IMR-90 (cell line): Measurements from ENCODE around the gene RHBDF2. TPM values are rescaled to one million over a fixed set of nuclear protein-coding genes. Genes with fewer than 3 reads are reported as not detected.

Experiments
- ATAC-seq: fragments of 200-7000 bp; cut with Tn5 transposase; 2 replicates; pipeline ENCODE4 v1.9.1; 2020; ENCODE audit warnings: low read depth, mild to moderate bottlenecking, moderate library complexity
- BruUV-seq: library from RNA; stranded (reverse); fragments of 400-500 nt; replicated peaks from 2 replicates; lab custom pipeline; 2021; lab: Mats Ljungman, UMichigan
- CTCF ChIA-PET: fragments of 300-600 bp; formaldehyde crosslinking; extraction: SDS; loops from one replicate; lab custom pipeline; 2021; ENCODE audit warnings: antibody characterized with exemption; lab: Yijun Ruan, JAX
- POLR2A ChIA-PET: fragments of 300-600 bp; sonication (Branson Sonifier 250); formaldehyde crosslinking; loops from one replicate; lab custom pipeline; 2022; ENCODE audit warnings: antibody characterized with exemption; ENCODE audit not compliant: unreplicated experiment; lab: Charles Lee
- DNase-seq: peaks from one replicate; pipeline ENCODE4 v3.0.0; 2013
- H2AFZ ChIP-seq: replicated peaks from 2 replicates; pipeline ENCODE3; 2013; ENCODE audit warnings: low read length, mild to moderate bottlenecking; ENCODE audit not compliant: poor library complexity
- H2AK5ac ChIP-seq: 2 replicates; pipeline ENCODE4 v1.6.1; 2013; ENCODE audit warnings: low read depth, low read length, inconsistent platforms
- H2AK9ac ChIP-seq: replicated peaks from 2 replicates; pipeline ENCODE3; 2013; ENCODE audit warnings: mild to moderate bottlenecking, low read depth, low read length, moderate library complexity; ENCODE audit not compliant: poor library complexity
- H2BK120ac ChIP-seq: 2 replicates; pipeline ENCODE4 v1.6.1; 2013; ENCODE audit warnings: low read depth, low read length, inconsistent platforms
- H2BK15ac ChIP-seq: 3 replicates; pipeline ENCODE4 v1.6.1; 2013; ENCODE audit warnings: low read depth, low read length, inconsistent platforms
- H2BK20ac ChIP-seq: 2 replicates; pipeline ENCODE4 v1.6.1; 2013; ENCODE audit warnings: low read depth, mild to moderate bottlenecking, inconsistent platforms, low read length, moderate library complexity
- H2BK5ac ChIP-seq: 2 replicates; pipeline ENCODE4 v1.6.1; 2013; ENCODE audit warnings: mild to moderate bottlenecking, low read depth, low read length, inconsistent platforms; ENCODE audit not compliant: poor library complexity, severe bottlenecking
- H3K14ac ChIP-seq: replicated peaks from 2 replicates; pipeline ENCODE4 v1.6.1; 2013; ENCODE audit warnings: low read depth, low read length, inconsistent platforms
- H3K18ac ChIP-seq: 2 replicates; pipeline ENCODE4 v1.6.1; 2013; ENCODE audit warnings: low read depth, low read length, control low read depth
- H3K23ac ChIP-seq: 2 replicates; pipeline ENCODE4 v1.6.1; 2013; ENCODE audit warnings: low read depth, low read length, inconsistent platforms
- H3K27ac ChIP-seq: 2 replicates; pipeline ENCODE4 v1.5.1; 2013; ENCODE audit warnings: mild to moderate bottlenecking, control low read depth, low read length; ENCODE audit not compliant: insufficient read depth
- H3K27me3 ChIP-seq: 2 replicates; pipeline ENCODE4 v1.6.1; 2013; ENCODE audit warnings: low read length; ENCODE audit not compliant: control insufficient read depth, insufficient read depth
- H3K36me3 ChIP-seq: 2 replicates; pipeline ENCODE4 v1.6.1; 2013; ENCODE audit warnings: low read length, mixed read lengths; ENCODE audit not compliant: control insufficient read depth, insufficient read depth
- H3K4ac ChIP-seq: 2 replicates; pipeline ENCODE4 v1.6.1; 2013; ENCODE audit warnings: low read depth, low read length, inconsistent platforms
- H3K4me1 ChIP-seq: 2 replicates; pipeline ENCODE4 v1.6.1; 2013; ENCODE audit warnings: low read length, mixed read lengths; ENCODE audit not compliant: control insufficient read depth, insufficient read depth
- H3K4me2 ChIP-seq: 2 replicates; pipeline ENCODE4 v1.6.1; 2013; ENCODE audit warnings: low read depth, mild to moderate bottlenecking, control low read depth, low read length, moderate library complexity
- H3K4me3 ChIP-seq: 2 replicates; pipeline ENCODE4 v1.5.1; 2013; ENCODE audit warnings: low read depth, mild to moderate bottlenecking, control low read depth, low read length, moderate library complexity; ENCODE audit not compliant: insufficient read depth
- H3K56ac ChIP-seq: 2 replicates; pipeline ENCODE4 v1.6.1; 2013; ENCODE audit warnings: low read length, inconsistent platforms; ENCODE audit not compliant: insufficient read depth; ENCODE audit errors: extremely low read depth
- H3K79me1 ChIP-seq, 2 experiments: 2 replicates each; pipeline ENCODE4 v1.6.1; 2013; ENCODE audit warnings: low read length in 2 of 2, inconsistent platforms in 1 of 2, low read depth in 1 of 2
- H3K9ac ChIP-seq: 2 replicates; pipeline ENCODE4 v1.6.1; 2013; ENCODE audit warnings: low read depth, low read length, control low read depth
- H3K9me1 ChIP-seq: 2 replicates; pipeline ENCODE4 v1.6.1; 2013; ENCODE audit warnings: low read length, inconsistent platforms; ENCODE audit not compliant: insufficient read depth
- H3K9me3 ChIP-seq: 2 replicates; pipeline ENCODE4 v1.6.1; 2013; ENCODE audit warnings: low read length; ENCODE audit not compliant: control insufficient read depth, insufficient read depth
- H4K20me1 ChIP-seq: 2 replicates; pipeline ENCODE4 v1.6.1; 2013; ENCODE audit warnings: low read length, inconsistent platforms; ENCODE audit not compliant: insufficient read depth
- H4K5ac ChIP-seq: 2 replicates; pipeline ENCODE4 v1.6.1; 2013; ENCODE audit warnings: mild to moderate bottlenecking, low read depth, low read length, control low read depth
- H4K8ac ChIP-seq, 2 experiments: 2 replicates each; pipeline ENCODE4 v1.6.1; 2013; ENCODE audit warnings: low read depth in 2 of 2, low read length in 2 of 2, control low read depth in 1 of 2, inconsistent platforms in 1 of 2
- H4K91ac ChIP-seq: 2 replicates; pipeline ENCODE4 v1.6.1; 2013; ENCODE audit warnings: low read depth, low read length, inconsistent platforms; ENCODE audit not compliant: insufficient read depth
- BHLHE40 ChIP-seq: fragments of 150-350 bp; IDR thresholded peaks from 2 replicates; pipeline ENCODE4 v1.6.1; 2016; ENCODE audit warnings: mild to moderate bottlenecking, low read depth, low read length
- CEBPB ChIP-seq: IDR thresholded peaks from 2 replicates; pipeline ENCODE4 v1.6.1; 2012; ENCODE audit warnings: low read depth, low read length, improper control_type of control experiment
- ELK1 ChIP-seq: fragments of 150-350 bp; IDR thresholded peaks from 2 replicates; pipeline ENCODE4 v1.6.1; 2016; ENCODE audit warnings: low read depth, mild to moderate bottlenecking, low read length, moderate library complexity, borderline replicate concordance
- FOS ChIP-seq: fragments of 150-350 bp; IDR thresholded peaks from 2 replicates; pipeline ENCODE4 v1.6.1; 2016; ENCODE audit warnings: low read depth, low read length
- MAFK ChIP-seq: IDR thresholded peaks from 2 replicates; pipeline ENCODE4 v1.6.1; 2012; ENCODE audit warnings: low read depth, low read length, improper control_type of control experiment
- MAZ ChIP-seq: IDR thresholded peaks from 2 replicates; pipeline ENCODE4 v1.6.1; 2012; ENCODE audit warnings: low read depth, mild to moderate bottlenecking, low read length, improper control_type of control experiment, moderate library complexity, borderline replicate concordance
- MXI1 ChIP-seq: IDR thresholded peaks from 2 replicates; pipeline ENCODE4 v1.6.1; 2012; ENCODE audit warnings: low read depth, mild to moderate bottlenecking, low read length, moderate library complexity, borderline replicate concordance
- POLR2A ChIP-seq: IDR thresholded peaks from 2 replicates; pipeline ENCODE4 v1.6.1; 2012; ENCODE audit warnings: mild to moderate bottlenecking, low read depth, low read length
- RAD21 ChIP-seq: IDR thresholded peaks from 2 replicates; pipeline ENCODE4 v1.6.1; 2012; ENCODE audit warnings: low read length, improper control_type of control experiment
- RCOR1 ChIP-seq: IDR thresholded peaks from 2 replicates; pipeline ENCODE4 v1.6.1; 2012; ENCODE audit warnings: mild to moderate bottlenecking, low read length, improper control_type of control experiment; ENCODE audit not compliant: insufficient replicate concordance
- RFX5 ChIP-seq: IDR thresholded peaks from 2 replicates; pipeline ENCODE4 v1.8.0; 2012; ENCODE audit warnings: low read depth, mild to moderate bottlenecking, low read length, moderate library complexity
- SMC3 ChIP-seq: fragments of 150-350 bp; IDR thresholded peaks from 2 replicates; pipeline ENCODE4 v1.6.1; 2016; ENCODE audit warnings: low read depth, mild to moderate bottlenecking, antibody characterized with exemption, low read length, moderate library complexity
- WGBS, 2 experiments: methylation state at CpG; one replicate each; pipeline versions ENCODE4 v1.1.5 to v1.1.7; 2013; ENCODE audit warnings: missing lambda C conversion rate in 2 of 2; ENCODE audit not compliant: insufficient read length in 1 of 2; ENCODE audit errors: extremely low coverage in 2 of 2; 5-methylcytosine and 5-hydroxymethylcytosine counted together
- dilution Hi-C: fragments of 300-500 bp; cut with HindIII; formaldehyde crosslinking; loops from one replicate; pipeline ENCODE4 v1.14.3; 2018; ENCODE audit warnings: low sequenced_read_pairs; ENCODE audit not compliant: unreplicated experiment
- in situ Hi-C: fragments of 300-500 bp; cut with MboI; formaldehyde crosslinking; loops from 3 replicates; pipeline ENCODE4 v1.14.3; 2019; ENCODE audit warnings: low sequenced_read_pairs, inconsistent platforms, mixed read lengths
- intact Hi-C: fragments of 100-400 bp; cut with micrococcal nuclease; formaldehyde crosslinking; loops from 2 replicates; pipeline ENCODE4 v1.10.0; 2022
- polyA plus RNA-seq, 3 experiments: library from polyadenylated mRNA; depleted of rRNA; stranded (reverse); fragments of >200 nt; gene quantifications; 2 replicates each; pipeline ENCODE4 v1.2.3, GENCODE V29; 2012; ENCODE audit warnings: low replicate concordance in 1 of 3
- total RNA-seq: library from RNA; depleted of rRNA; stranded (reverse); fragments of >200 nt; gene quantifications from 2 replicates; pipeline ENCODE4 v1.2.3, GENCODE V29; 2012
- TF ChIP-seq, protein P1 (sequence below): fragments of 150-350 bp; IDR thresholded peaks from 2 replicates; pipeline ENCODE4 v1.6.1; 2017; ENCODE audit warnings: mild to moderate bottlenecking, antibody characterized with exemption, low read length, low read depth
- TF ChIP-seq, protein P2 (sequence below): conservative IDR thresholded peaks from 2 replicates; pipeline ENCODE4 v1.5.1; 2012; ENCODE audit warnings: mild to moderate bottlenecking, low read depth, low read length, improper control_type of control experiment

The RHBDF2 gene
- total and polyA plus RNA-seq, 2 of the 4 experiments (the other 2 are of a cell fraction) = 1.3 to 8.3 TPM

GRCh38 chr17:76461765-76462555, 39.3 kb downstream of the RHBDF2 start:
- peak overlapping the region; percentile 63 for H2AFZ ChIP-seq
- no peak overlapping the region for H2BK5ac ChIP-seq
- no peaks in the 10 kb centered on the region for H3K27me3 ChIP-seq
- WGBS, 2 experiments = 71% methylated on average over 7 of the region's 11 CpGs; no CpG with 5 or more reads in 1 of the 2 experiments
- H3K79me1 ChIP-seq = no peaks in the 10 kb centered on the region
- H3K18ac ChIP-seq = no peak overlapping the region
- H4K8ac ChIP-seq = no peak overlapping the region
- no peaks in the 10 kb centered on the region for H3K36me3 ChIP-seq
- no peak overlapping the region for H4K91ac ChIP-seq
- intact Hi-C loops (loop anchor here (2.0 to 5.0 kb wide), 2 partner anchors 160 to 219 kb away; no protein-coding TSS in a partner anchor), dilution Hi-C loops (no loop called here), in situ Hi-C loops (no loop called here)
- H3K9me1 ChIP-seq = no peaks in the 10 kb centered on the region
- no peak overlapping the region for H3K56ac ChIP-seq
- ATAC-seq (no peak), DNase-seq (no peak)
- no peak overlapping the region for H2BK20ac ChIP-seq
- H3K4me1 ChIP-seq = peaks cover 6% of the 10 kb centered on the region; the same call in 1 of the 2 replicates
- H2AK5ac ChIP-seq = 0 out of 2 replicates have a peak overlapping the region, but pooled peaks have one; percentile 2
- H3K4ac ChIP-seq = no peak overlapping the region
- no peak overlapping the region for H3K4me3 ChIP-seq
- CTCF ChIA-PET = no interaction called here
- H3K4me2 ChIP-seq = no peak overlapping the region
- H4K5ac ChIP-seq = no peak overlapping the region
- H3K9me3 ChIP-seq = no peaks in the 10 kb centered on the region
- H2AK9ac ChIP-seq = no peak overlapping the region
- no peak overlapping the region for H3K27ac ChIP-seq
- POLR2A ChIA-PET = no interaction called here
- H3K9ac ChIP-seq = no peak overlapping the region
- no TSS peak for BruUV-seq
- H4K20me1 ChIP-seq = no peaks in the 10 kb centered on the region
- H3K14ac ChIP-seq = no peak overlapping the region
- H2BK120ac ChIP-seq = no peak overlapping the region
- no peak overlapping the region for H2BK15ac ChIP-seq
- H3K23ac ChIP-seq = no peak overlapping the region
- TF ChIP-seq, protein P1, sequence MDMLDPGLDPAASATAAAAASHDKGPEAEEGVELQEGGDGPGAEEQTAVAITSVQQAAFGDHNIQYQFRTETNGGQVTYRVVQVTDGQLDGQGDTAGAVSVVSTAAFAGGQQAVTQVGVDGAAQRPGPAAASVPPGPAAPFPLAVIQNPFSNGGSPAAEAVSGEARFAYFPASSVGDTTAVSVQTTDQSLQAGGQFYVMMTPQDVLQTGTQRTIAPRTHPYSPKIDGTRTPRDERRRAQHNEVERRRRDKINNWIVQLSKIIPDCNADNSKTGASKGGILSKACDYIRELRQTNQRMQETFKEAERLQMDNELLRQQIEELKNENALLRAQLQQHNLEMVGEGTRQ = no peak
- no peak for TF ChIP-seq SMC3
- TF ChIP-seq RFX5 = no peak
- TF ChIP-seq RAD21 = no peak
- TF ChIP-seq CEBPB = no peak
- no peak for TF ChIP-seq MXI1
- TF ChIP-seq POLR2A = no peak
- TF ChIP-seq MAZ = no peak
- TF ChIP-seq FOS = no peak
- no peak for TF ChIP-seq ELK1
- TF ChIP-seq, protein P2, sequence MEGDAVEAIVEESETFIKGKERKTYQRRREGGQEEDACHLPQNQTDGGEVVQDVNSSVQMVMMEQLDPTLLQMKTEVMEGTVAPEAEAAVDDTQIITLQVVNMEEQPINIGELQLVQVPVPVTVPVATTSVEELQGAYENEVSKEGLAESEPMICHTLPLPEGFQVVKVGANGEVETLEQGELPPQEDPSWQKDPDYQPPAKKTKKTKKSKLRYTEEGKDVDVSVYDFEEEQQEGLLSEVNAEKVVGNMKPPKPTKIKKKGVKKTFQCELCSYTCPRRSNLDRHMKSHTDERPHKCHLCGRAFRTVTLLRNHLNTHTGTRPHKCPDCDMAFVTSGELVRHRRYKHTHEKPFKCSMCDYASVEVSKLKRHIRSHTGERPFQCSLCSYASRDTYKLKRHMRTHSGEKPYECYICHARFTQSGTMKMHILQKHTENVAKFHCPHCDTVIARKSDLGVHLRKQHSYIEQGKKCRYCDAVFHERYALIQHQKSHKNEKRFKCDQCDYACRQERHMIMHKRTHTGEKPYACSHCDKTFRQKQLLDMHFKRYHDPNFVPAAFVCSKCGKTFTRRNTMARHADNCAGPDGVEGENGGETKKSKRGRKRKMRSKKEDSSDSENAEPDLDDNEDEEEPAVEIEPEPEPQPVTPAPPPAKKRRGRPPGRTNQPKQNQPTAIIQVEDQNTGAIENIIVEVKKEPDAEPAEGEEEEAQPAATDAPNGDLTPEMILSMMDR = no peak
- TF ChIP-seq BHLHE40 = no peak
- TF ChIP-seq RCOR1 = no peak
- no peak for TF ChIP-seq MAFK
